HG03442 (cell line): ENCODE measurements around the gene PALMD.

Source experiments
- ATAC-seq: cut with Tn5 transposase; IDR thresholded peaks from one replicate; pipeline ENCODE4 v1.9.1; 2021; ENCODE audit warnings: mild to moderate bottlenecking, moderate library complexity; ENCODE audit not compliant: unreplicated experiment

Gene PALMD, protein sequence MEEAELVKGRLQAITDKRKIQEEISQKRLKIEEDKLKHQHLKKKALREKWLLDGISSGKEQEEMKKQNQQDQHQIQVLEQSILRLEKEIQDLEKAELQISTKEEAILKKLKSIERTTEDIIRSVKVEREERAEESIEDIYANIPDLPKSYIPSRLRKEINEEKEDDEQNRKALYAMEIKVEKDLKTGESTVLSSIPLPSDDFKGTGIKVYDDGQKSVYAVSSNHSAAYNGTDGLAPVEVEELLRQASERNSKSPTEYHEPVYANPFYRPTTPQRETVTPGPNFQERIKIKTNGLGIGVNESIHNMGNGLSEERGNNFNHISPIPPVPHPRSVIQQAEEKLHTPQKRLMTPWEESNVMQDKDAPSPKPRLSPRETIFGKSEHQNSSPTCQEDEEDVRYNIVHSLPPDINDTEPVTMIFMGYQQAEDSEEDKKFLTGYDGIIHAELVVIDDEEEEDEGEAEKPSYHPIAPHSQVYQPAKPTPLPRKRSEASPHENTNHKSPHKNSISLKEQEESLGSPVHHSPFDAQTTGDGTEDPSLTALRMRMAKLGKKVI

DNA sequence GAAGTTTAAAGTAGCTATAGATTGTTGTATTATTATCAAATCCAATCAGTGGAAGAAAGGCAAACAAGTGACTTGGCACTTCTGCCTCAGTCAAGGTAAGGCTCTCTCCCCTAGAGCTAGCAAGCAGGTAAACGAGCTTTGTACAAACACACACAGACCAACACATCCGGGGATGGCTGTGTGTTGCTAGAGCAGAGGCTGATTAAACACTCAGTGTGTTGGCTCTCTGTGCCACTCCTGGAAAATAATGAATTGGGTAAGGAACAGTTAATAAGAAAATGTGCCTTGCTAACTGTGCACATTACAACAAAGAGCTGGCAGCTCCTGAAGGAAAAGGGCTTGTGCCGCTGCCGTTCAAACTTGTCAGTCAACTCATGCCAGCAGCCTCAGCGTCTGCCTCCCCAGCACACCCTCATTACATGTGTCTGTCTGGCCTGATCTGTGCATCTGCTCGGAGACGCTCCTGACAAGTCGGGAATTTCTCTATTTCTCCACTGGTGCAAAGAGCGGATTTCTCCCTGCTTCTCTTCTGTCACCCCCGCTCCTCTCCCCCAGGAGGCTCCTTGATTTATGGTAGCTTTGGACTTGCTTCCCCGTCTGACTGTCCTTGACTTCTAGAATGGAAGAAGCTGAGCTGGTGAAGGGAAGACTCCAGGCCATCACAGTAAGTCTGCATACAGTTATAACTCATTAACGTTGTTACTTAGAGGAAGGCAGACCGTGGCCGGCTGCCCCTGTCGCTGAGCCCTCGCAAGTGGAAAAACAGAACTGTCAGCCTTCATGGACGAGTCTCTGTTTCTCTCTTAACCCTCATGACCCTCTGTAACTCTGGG, at the start of gene PALMD:
Gene PALMD, plus strand, starts transcription at position 415 of the 833 bp plus-strand sequence. Its CDS starts 205 bp downstream, at position 620.
- ATAC-seq = no peak

DNA sequence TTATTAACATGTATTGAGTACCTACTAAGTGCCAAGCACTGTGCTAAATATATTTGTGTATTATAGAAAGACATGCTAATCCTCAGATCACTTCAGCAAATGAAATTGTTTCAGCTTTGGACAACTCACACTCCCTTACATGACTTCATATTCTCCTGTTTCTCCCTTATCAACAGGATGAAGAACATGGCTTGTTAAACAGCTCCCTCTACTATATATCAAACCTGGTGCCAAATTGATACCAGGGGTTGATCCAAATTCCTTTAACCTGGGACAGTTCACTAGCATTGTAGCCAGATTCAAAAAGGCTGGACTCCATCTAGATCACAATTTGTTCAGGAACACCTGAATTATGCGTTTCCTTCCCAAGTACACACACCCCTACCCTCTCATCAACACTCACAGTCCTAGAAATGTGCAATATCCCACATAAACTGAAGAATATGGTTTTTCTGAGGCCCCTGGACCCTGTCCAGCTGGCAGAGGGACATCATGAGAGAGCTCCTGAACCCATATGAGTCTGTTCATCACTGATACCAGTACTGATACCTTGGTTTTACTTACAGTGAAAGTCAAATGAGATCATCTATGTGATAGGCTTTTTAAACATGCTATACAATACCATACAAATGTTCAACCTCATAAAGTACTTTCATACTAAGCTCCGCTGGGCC, 47.0 kb upstream of the PALMD start:
- no peak for ATAC-seq

DNA sequence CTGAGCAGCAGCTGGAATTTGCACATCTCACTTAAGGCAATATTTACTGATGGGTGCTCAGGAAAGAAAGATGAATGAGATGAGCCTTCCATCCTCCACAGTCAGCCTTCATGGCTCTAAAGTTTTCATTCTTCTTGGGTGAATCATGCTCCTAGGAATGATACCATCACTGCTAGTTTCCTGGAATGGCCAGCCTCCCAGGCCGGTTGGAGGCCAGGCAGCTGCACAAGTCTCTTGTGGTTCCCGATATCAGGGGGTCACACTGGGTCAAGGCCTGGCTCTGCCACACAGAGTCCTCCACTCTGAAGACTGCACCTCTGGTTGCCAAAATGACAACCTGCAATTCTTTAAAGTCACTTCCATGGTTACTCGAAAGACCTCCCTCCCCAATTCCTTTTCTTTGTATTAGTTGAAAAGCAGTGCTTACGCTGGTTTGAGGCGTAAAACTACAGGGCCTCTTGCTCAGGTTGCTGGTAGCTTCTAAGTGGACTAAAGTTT, 46.2 kb upstream of the PALMD start:
- no peak for ATAC-seq

DNA sequence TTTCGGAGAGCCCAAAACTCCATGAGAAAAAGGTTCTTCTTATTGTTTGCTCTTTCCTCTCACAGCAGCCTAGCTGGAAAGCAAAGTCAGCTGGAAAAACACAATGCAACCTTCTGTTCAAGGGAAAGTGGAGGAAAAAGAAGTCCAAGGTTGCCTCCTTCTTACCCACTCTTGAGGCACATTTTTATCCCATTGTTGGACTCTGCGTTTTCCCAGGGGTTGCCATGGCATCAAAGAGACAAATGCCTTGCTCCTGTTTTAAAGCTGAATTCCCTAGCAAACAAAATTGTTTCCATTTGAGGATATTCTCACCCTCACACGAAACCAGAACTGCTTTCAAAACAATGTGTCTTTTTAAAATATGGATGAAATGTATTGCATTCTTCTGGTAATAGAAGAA, 45.1 kb upstream of the PALMD start:
- no peak for ATAC-seq

DNA sequence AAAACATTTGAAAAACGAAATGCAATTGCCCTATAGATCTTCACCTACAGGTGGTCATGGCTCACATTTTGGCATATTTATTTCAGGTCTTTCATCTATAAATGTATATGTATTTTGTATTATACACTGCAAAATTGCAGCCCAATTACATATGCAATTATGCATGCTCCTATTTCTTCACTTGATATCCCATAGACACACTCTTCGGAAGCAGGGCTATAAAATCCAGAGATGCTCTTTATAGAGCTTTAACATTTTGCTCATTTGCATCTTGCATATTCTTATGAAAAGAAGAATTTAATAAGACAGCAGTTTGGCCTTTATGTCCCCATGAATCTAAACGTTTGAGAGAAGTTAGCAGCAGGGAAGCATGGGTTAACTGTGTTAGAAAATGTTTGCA, 44.7 kb upstream of the PALMD start:
- ATAC-seq = no peak

DNA sequence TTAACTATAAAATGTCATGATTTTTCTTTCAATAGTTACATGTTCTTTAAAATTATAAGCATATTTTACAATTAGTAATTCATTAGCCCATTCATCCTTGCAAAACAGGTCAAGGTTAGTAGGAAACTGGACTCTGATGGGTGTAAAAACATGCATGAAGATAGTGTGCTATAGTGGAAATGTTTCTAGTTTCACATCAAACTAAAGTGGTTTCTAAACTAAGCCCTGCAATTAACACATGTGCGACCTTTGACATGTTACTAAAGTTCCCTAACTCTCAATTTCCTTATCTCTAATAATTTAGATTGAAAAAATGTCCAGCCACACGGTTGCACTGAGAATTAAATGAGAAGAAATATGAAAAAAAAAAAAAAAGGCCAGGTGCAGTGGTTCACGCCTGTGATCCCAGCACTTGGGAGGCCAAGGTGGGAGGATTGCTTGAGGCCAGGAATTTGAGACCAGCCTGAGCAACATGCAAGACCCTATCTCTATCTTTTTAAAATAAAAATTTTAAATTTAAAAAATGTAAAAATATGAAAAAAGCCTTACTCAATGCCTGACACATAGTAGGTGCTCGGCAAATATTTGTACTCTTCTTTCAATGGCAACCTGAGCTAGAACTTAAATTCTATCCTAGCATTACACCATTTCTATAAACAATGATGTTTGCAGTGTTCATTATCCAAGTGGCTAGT, 44.1 kb upstream of the PALMD start:
- no peak for ATAC-seq

DNA sequence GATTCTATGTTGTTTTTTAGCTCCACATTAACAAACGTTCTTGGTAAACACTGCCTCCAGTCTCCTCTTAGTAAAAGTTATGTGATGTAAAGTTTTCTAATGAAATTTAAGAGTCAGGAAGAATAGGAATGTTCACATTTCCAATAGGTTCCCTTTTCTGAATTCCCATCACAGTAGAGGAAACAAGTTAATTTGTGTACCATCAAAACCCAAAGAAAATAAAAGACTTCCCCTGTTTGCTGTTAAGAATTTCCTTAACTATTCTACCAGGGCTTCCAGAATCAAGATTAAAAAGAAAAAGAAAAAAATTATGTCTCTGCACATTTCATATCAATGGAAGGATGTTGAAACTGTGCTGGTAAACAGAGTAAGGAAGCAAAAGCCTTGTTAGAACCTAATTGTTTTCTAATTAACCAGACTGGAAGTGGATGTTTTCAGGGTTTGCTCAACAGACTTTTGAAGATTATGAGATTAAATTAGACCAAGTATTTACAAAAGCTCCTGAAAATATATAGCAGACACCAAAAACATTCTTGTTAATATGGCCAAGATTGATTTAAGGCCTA, 43.4 kb upstream of the PALMD start:
- ATAC-seq = no peak

DNA sequence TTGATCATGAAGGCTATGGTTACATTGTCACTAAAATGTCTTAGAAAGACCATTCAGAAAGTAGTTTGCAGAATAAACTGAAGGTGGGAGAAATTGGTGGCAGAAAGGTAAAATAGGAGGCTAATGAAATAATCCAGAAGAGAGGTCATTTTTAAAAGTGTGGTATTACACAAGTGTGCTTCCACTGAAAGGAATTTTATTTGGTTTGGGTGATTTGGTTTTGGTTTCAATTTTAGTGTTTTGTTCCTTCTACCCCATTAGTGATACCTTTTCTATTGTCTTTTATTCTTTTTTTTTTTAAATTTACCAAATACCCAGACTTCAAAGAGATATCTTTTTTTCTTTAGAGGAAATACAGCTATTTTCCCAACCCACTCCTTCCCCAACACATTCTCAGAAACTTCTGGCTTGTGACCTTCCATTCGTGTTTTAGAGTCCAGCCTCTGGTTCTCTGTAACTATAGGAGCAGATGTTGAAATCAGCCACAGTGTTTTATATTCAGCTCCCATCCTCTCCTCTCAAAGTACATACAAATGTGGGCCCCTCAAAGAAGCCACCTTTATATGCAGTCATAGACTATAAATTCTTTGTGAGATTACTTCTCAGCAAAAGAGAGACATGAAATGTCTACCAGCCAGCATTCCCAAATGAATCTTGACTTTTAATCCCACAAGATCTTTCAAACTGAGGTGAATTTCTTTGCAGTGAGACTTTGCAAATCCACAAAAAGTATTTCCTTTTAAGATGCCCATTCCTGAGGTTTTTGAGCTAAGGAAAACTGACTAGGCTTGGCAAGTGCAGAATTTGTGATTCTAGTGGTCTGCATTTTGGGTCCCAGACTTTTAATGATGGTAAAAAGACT, 42.0 kb upstream of the PALMD start:
- ATAC-seq = no peak

DNA sequence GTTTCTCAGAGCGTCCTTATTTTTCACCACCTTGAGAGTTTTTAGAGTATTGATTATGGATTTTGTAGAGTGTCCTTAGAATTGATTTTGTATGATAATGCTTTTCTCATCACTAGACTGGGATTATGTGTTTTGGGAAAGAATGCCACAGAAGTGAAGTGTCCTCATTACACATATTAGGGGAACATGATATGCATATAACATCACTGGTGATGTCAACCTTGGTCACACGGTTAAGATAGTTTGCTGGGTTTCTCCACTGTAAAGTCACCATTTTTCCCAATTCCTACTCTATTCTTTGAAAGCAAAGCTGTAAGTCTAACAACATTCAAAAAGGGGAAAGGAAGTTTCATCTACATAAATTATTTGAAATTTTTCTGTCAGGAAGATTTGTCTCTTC, 39.6 kb upstream of the PALMD start:
- no peak for ATAC-seq

DNA sequence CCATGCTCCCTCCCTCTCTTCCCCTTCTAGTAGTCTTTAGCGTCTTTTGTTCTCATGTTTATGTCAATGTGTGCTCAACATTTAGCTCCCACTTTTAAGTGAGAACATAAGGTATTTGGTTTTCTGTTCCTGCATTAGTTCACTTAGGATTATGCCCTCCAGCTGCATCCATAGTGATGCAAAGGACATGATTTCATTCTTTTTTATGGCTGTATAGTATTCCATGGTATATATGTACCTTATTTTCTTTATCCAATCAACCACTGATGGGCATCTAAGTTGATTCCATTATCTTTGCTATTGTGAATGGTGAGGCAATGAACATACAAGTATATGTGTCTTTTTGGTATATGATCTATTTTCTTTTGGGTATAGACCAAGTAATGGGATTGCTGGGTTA, 38.3 kb upstream of the PALMD start:
- no peak for ATAC-seq

DNA sequence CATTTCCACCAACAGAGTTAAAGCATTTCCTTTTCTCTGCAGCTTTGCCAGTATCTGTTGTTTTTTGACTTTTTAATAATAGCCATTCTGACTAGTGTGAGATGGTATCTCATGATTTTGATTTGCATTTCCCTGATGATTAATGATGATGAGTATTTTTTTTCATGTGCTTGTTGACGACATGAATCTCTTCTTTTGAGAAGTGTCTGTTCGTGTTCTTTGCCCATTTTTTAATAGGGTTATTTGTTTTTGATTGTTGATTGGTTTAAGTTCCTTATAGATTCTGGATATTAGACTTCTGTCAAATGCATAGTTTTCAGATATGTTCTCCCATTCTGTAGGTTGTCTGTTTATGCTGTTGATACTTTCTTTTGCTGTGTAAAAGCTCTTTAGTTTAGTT, 37.9 kb upstream of the PALMD start:
- no peak for ATAC-seq

DNA sequence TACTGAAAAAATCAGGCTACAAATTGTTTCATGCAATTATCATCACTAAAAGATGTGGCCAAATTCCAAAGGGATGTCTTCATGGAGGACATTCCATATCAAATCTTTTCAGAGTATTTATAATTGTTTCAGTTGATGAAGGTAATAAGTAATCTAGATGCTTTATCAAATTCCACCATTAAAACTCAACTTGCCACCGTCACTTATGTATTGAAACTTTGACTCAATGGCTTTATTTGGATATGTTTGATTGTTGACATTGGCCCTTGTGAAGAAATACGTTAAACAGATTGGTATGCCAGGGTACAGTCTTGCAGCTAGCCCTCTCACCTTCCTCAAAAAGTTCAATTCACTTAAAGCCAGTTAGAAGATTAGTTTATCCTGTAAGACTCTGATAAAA, 32.2 kb upstream of the PALMD start:
- ATAC-seq = no peak

DNA sequence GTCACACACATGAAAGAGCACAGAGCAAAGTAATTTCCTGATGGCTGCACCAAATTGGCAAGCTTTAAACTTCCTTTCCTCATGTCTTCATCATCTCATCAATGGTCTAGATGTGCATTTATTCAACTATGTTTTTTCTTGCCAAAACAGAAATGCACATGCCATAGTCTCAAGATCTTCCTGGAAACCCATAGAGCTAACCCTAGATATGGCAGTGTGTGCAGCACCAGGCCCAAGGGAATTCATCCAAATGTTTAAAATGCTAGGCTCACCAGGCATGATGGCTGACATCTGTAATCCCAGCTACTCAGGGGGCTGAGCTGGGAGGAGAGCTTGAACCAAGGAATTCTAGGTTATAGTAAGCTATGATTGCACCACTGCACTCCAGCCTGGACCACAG, 31.2 kb upstream of the PALMD start:
- ATAC-seq = no peak

DNA sequence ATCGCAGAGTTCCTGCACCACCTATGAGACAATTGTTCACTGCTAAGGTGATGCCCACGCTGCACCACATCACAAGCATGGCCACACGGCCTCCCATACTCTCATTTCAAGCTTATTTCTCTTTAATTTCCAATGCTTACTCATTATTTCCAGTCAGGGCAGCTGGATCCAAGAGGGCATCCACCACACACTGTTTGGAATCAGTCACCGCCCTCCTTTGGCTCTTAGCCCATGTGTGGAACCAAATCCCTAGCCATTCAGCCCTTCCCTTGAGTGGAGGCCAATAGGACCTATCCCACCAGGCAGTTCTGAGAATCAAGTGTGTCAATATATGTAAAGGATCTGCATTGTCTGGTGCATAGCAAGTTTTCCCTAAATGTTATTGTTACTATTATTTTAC, 26.3 kb upstream of the PALMD start:
- ATAC-seq = no peak

DNA sequence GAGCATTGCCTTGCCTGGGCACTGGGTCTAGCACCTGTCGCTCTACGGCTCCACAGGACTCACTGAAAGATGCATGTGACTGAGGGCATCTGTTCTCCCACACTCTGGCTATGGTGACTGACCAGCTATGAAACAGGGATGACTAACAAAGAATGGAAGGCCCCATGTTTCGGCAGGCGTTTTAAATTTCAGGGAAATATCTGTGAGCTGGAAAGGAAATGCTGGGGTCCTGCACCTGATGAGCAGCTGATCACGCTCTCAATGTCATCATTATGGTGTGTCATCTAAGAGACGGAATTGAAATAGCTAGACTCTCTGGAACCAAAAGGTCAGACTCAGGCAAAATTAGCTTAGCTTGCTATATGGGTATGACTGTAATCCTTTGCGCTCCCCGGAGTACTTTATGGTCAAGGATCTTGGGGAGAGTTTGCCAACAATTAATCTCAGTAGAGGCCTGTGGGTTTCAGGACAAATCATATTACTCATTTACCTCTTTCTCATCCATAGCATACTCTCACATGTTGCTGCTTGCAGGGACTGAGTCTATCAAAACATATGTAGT, 24.5 kb upstream of the PALMD start:
- ATAC-seq = no peak

DNA sequence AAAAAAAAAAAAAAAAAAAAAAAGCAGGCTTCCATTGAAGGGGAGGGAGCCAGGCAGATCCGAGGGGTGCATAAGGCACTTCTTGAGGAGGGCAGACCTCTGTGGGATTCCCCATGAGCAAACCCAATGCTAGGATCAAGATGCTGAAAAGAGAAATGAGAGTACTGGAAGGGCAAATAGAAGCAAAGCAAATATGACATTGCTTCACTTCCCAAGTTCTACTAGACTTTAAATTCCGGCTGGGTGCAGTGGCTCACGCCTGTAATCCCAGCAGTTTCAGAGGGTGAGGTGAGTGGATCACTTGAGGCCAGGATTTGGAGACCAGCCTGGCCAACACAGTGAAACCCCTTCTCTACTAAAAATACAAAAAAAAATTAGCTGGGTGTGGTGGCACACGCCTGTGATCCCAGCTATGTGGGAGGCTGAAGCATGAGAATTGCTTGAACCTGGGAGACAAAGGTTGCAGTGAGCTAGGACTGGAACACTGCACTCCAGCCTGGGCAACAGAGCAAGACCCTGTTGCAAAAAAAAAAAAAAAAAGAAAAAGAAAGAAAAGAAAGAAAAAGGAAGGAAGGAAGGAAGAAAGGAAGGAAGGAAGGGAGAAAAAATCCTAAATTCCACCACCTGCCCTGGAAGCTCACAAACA, 23.1 kb upstream of the PALMD start:
- ATAC-seq = no peak

DNA sequence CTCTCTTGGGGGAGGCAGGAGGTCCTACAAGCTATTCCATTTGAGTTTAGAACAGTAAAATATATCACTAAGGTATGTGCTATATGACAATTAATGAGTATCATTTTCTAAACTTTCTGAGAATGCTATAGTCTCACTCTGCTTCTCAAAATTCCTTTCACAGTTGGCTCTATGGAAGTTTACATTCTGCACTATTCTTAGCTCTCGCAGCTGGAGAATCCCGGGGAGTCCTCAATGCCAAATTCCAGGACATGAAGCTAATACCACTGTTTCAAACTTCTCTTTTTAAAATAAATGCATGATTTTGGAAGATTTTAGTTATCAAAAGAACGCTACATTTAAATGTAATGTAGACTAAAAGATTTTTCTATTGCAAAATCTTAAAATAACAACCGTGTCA, 22.4 kb upstream of the PALMD start:
- ATAC-seq = no peak

DNA sequence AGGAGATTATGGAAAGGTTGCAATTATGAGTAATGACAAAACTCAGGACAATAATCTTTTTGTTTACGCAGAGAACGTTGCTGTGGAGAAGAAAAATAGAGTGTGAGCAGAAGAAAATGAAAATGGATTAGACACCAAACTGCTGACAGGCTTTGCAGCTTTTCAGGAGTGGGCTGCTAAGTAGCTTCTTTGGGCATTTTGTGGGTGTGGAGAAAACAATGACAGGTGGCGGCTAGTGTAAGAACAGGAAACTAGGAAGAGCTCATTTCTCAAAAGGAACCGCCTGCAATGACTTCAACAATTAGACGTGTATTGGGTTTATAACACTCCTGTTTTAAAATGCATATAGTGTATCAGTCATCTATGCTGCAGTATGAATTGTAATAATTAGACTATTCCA, 18.3 kb upstream of the PALMD start:
- ATAC-seq = no peak

DNA sequence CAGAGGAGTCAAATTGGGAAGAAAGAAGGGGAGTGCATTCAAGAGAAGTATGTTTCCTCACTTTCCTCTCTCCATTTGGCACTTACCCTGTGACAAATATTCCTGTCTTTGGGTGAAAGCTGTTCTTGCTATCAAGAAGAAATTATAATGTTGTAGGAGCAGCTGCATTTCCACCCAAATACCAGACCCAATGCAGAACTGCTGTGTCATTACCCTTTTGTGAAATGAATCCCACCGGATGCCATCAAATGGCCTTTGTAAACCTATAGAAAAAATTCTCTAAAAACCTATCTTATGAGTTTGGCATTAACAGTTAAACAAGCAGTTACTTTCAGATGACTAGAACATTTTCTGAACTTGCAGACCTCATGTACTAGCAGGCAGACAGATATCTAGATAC, 16.7 kb upstream of the PALMD start:
- no peak for ATAC-seq
